Mesothelial cell of epicardium (in vitro differentiated cells): ENCODE data around the gene PFDN2. TPM values are rescaled to one million over a fixed set of nuclear protein-coding genes. Genes with fewer than 3 reads are reported as not detected.

Source experiments
- DNase-seq, 2 experiments: peaks; one replicate each; pipeline ENCODE4 v3.0.0; 2021; ENCODE audit warnings: low spot score in 2 of 2; ENCODE audit not compliant: unreplicated experiment in 2 of 2
- H3K27ac Mint-ChIP-seq: 2 replicates; pipeline ENCODE4 v1.8.0; 2021; ENCODE audit warnings: mixed read lengths
- H3K27me3 Mint-ChIP-seq: 2 replicates; pipeline ENCODE4 v1.8.0; 2021; ENCODE audit warnings: low read depth, mixed read lengths
- H3K36me3 Mint-ChIP-seq: 2 replicates; pipeline ENCODE4 v1.8.0; 2021; ENCODE audit warnings: mixed read lengths
- H3K4me1 Mint-ChIP-seq: 2 replicates; pipeline ENCODE4 v1.8.0; 2021; ENCODE audit warnings: mixed read lengths
- H3K4me3 Mint-ChIP-seq: 2 replicates; pipeline ENCODE4 v1.8.0; 2021; ENCODE audit warnings: mild to moderate bottlenecking, moderate library complexity, mixed read lengths
- H3K9me3 Mint-ChIP-seq: 2 replicates; pipeline ENCODE4 v1.8.0; 2021; ENCODE audit warnings: mixed read lengths
- CTCF ChIP-seq: fragments of 200-600 bp; sonication (generic); IDR thresholded peaks from one replicate; pipeline ENCODE4 v1.5.0; 2021; ENCODE audit warnings: antibody characterized with exemption; ENCODE audit not compliant: unreplicated experiment
- total RNA-seq: library from RNA; stranded (reverse); gene quantifications from 3 replicates; pipeline ENCODE4 v1.2.1, GENCODE V29; 2021

PFDN2 gene
- total RNA-seq, 1 donor from 2014 or later = 49.7 TPM

DNA sequence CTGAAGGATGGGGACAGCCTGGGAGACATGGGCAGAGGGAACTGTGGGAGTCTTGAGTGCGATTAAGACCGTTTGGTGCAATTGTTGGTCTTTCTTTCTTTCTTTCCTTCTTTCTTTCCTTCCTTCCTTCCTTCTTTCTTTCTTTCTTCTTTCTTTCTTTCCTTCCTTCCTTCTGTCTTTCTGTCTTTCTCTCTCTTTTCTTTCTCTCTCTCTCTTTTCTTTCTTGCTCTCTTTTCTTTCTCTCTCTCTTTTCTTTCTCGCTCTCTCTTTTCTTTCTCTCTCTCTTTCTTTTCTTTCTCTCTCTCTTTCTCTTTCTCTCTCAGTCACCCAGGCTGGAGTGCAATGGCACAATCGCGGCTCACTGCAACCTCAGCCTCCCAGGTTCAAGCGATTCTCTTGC is 22.6 kb downstream of the PFDN2 start:
- Mint-ChIP-seq H3K4me3 (no peak overlapping the region), H3K27me3 (no peaks in the 10 kb centered on the region), H3K4me1 (peaks cover 56% of the 10 kb centered on the region), H3K9me3 (no peaks in the 10 kb centered on the region), H3K36me3 (no peaks in the 10 kb centered on the region), H3K27ac (no peak overlapping the region)
- no peak for TF ChIP-seq CTCF
- DNase-seq = no peak

GRCh38 chr1:161094481-161094880 is 23.4 kb downstream of the PFDN2 start:
- Mint-ChIP-seq H3K36me3 (no peaks in the 10 kb centered on the region), H3K27ac (no peak overlapping the region), H3K9me3 (no peaks in the 10 kb centered on the region), H3K4me3 (no peak overlapping the region), H3K27me3 (no peaks in the 10 kb centered on the region), H3K4me1 (peaks cover 62% of the 10 kb centered on the region)
- no peak for TF ChIP-seq CTCF
- DNase-seq = peak in 1 of 2 experiments; percentile 19

DNA sequence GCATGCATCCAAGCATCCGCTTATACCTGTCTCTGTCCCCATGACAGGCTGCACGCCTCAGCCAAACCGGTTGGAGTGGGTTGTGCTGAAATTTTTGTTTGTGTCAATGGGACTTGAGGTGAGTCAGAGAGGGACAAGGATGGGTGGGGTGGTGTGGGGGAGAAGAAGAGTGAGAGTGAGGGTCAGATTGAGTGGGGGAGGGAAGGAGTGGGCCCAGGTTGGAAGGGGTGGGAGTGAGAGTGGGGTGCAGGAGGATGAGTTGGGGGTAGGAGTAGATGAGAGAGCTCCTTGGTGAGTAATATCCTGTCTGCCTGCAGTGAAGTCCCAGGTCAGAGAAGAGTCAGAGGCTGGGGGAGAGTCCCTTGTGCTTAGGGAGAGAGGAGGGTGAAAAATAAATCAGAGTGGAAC is 25.2 kb downstream of the PFDN2 start:
- Mint-ChIP-seq H3K4me3 (no peak overlapping the region), H3K36me3 (no peaks in the 10 kb centered on the region), H3K27ac (peak overlapping the region; percentile 77), H3K27me3 (no peaks in the 10 kb centered on the region), H3K4me1 (peaks cover 67% of the 10 kb centered on the region), H3K9me3 (no peaks in the 10 kb centered on the region)
- TF ChIP-seq CTCF = no peak
- peak in 1 of 2 experiments; percentile 34 for DNase-seq

- TF ChIP-seq CTCF = no peak
- H3K36me3 Mint-ChIP-seq = no peaks in the 10 kb centered on the region
- no peak for DNase-seq
- H3K4me3 Mint-ChIP-seq = no peak overlapping the region
- no peaks in the 10 kb centered on the region for H3K27me3 Mint-ChIP-seq
- H3K4me1 Mint-ChIP-seq = peaks cover 67% of the 10 kb centered on the region
- H3K27ac Mint-ChIP-seq = peak overlapping the region; percentile 77
- H3K9me3 Mint-ChIP-seq = no peaks in the 10 kb centered on the region
Measured at GRCh38 chr1:161091796-161092507, 25.9 kb downstream of the PFDN2 start.

DNA sequence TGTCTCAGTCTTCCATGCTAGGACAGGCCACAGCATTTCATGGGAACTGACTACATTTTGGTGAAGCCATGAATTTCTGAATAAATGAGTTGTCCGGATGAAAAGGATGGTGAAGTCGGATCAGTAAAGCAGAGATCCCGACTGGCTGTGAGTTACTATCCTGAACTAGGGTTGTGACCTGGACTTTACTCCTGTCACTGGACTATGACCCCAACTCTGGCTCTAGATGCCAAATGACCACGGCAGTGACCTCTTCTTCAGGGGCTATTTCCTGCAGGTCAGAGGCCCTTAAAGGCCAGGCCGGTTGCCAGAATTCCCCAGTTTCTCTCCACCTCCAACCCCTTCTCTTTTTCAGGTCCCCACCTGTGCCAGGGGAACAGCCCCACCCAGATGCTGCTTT is 26.7 kb downstream of the PFDN2 start:
- H3K27me3 Mint-ChIP-seq = no peaks in the 10 kb centered on the region
- H3K27ac Mint-ChIP-seq = no peak overlapping the region
- H3K9me3 Mint-ChIP-seq = no peaks in the 10 kb centered on the region
- no peak for DNase-seq
- H3K4me3 Mint-ChIP-seq = no peak overlapping the region
- H3K4me1 Mint-ChIP-seq = peaks cover 68% of the 10 kb centered on the region
- TF ChIP-seq CTCF = no peak
- no peaks in the 10 kb centered on the region for H3K36me3 Mint-ChIP-seq
